OCI-LY7 (cell line): Measurements from ENCODE around the gene CPPED1.

Experiments
- EZH2phosphoT487 ChIP-seq: fragments of 200-600 bp; sonication (generic); IDR thresholded peaks from 2 replicates; pipeline ENCODE4 v1.6.1; 2018; ENCODE audit warnings: low read depth, borderline replicate concordance, mild to moderate bottlenecking, mixed run types, antibody characterized with exemption, low read length, moderate library complexity, mixed read lengths
- TF ChIP-seq, protein P1 (sequence below): fragments of 200-600 bp; sonication (generic); conservative IDR thresholded peaks from 2 replicates; pipeline ENCODE4 v1.5.1; 2014; ENCODE audit warnings: mild to moderate bottlenecking, antibody characterized with exemption, low read length, moderate library complexity, mixed read lengths

DNA sequence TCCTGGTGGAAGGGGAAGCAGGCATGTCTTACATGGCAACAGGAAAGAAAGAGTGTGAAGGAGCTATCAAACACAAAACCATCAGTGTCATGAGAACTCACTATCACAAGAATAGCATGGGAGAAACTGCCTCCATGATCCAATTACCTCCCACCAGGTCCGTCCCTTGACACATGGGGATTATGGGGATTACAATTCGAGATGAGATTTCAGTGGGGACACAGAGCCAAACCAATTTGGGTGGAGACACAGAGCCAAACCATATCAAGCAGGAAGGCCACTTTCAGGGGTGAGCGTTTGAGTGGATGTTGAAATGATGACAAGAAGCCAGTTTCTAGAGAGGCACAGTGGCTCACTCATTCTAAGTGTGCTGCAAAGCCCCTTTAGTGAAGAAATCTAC, 143.8 kb downstream of the CPPED1 start:
- TF ChIP-seq, protein P1, sequence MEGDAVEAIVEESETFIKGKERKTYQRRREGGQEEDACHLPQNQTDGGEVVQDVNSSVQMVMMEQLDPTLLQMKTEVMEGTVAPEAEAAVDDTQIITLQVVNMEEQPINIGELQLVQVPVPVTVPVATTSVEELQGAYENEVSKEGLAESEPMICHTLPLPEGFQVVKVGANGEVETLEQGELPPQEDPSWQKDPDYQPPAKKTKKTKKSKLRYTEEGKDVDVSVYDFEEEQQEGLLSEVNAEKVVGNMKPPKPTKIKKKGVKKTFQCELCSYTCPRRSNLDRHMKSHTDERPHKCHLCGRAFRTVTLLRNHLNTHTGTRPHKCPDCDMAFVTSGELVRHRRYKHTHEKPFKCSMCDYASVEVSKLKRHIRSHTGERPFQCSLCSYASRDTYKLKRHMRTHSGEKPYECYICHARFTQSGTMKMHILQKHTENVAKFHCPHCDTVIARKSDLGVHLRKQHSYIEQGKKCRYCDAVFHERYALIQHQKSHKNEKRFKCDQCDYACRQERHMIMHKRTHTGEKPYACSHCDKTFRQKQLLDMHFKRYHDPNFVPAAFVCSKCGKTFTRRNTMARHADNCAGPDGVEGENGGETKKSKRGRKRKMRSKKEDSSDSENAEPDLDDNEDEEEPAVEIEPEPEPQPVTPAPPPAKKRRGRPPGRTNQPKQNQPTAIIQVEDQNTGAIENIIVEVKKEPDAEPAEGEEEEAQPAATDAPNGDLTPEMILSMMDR: no peak
- no peak for TF ChIP-seq EZH2phosphoT487
